ENCODE measurements around the gene THOC2.
"Not testable (repeated sequence)": the region's sequence is repeated elsewhere in the genome, so short reads cannot be mapped to it uniquely, and the experiment has no call there.

The THOC2 gene, protein sequence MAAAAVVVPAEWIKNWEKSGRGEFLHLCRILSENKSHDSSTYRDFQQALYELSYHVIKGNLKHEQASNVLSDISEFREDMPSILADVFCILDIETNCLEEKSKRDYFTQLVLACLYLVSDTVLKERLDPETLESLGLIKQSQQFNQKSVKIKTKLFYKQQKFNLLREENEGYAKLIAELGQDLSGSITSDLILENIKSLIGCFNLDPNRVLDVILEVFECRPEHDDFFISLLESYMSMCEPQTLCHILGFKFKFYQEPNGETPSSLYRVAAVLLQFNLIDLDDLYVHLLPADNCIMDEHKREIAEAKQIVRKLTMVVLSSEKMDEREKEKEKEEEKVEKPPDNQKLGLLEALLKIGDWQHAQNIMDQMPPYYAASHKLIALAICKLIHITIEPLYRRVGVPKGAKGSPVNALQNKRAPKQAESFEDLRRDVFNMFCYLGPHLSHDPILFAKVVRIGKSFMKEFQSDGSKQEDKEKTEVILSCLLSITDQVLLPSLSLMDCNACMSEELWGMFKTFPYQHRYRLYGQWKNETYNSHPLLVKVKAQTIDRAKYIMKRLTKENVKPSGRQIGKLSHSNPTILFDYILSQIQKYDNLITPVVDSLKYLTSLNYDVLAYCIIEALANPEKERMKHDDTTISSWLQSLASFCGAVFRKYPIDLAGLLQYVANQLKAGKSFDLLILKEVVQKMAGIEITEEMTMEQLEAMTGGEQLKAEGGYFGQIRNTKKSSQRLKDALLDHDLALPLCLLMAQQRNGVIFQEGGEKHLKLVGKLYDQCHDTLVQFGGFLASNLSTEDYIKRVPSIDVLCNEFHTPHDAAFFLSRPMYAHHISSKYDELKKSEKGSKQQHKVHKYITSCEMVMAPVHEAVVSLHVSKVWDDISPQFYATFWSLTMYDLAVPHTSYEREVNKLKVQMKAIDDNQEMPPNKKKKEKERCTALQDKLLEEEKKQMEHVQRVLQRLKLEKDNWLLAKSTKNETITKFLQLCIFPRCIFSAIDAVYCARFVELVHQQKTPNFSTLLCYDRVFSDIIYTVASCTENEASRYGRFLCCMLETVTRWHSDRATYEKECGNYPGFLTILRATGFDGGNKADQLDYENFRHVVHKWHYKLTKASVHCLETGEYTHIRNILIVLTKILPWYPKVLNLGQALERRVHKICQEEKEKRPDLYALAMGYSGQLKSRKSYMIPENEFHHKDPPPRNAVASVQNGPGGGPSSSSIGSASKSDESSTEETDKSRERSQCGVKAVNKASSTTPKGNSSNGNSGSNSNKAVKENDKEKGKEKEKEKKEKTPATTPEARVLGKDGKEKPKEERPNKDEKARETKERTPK (N-terminal part only)

DNA sequence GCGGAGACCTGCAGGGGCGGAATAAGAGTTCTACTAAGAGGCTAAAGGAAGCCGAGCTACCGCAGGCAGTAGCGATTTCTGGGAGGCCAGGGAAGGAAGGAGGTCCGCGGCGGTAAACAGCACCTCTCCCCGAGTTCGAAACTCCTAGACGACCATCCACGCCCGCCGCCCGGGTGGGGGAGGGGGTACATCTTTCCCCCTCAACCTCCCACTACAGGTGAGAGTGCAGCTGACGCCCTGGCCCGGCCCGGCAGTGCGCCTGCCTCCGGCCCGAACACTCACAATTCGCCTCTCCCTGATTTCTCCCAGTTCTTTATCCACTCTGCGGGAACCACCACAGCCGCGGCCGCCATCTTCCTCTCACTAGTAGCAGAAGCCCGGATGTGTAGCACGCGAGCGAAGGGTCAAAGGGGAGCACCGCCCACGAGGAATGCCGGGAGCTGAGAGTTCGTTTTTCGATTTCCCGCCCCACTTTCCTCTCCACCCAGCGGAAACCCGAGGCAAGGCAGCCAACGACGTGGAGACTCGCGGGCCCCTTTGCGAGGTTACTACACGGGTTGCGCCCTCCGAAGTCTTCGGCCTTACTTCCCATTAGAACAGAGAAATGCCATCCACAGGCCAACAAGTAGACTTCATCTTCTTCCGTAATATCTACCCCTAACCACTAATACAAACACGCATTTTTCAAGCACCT is at the start of gene THOC2:
TSS of gene THOC2 (minus strand) at position 383 of the 694 bp plus-strand sequence. CDS start at position 353, 30 bp downstream.
- H3K9ac ChIP-seq (ENCODE audit: low read depth in 1 of 2, low read length in 2 of 2): peak within 1 kb of the TSS; percentile 75 to 80
- H3K27ac ChIP-seq (ENCODE audit: low read depth, low read length): peak within 1 kb of the TSS; percentile 32
- peaks cover 6 to 17% of the 10 kb centered on the region in 2 donors for H3K4me1 ChIP-seq (ENCODE audit: control insufficient read depth in 1 of 2, insufficient read depth in 2 of 2, low read length in 2 of 2)
- no peaks in the 10 kb centered on the region for H3K36me3 ChIP-seq (ENCODE audit: control insufficient read depth in 1 of 2, insufficient read depth in 2 of 2, low read length in 2 of 2)
- H3K4me3 ChIP-seq (ENCODE audit: low read depth in 1 of 2, low read length in 2 of 2): peak within 1 kb of the TSS; percentile 86 to 87
- no peaks in the 10 kb centered on the region for H3K9me3 ChIP-seq (ENCODE audit: control insufficient read depth in 1 of 2, low read length in 2 of 2)
- H3K27me3 ChIP-seq (ENCODE audit: control insufficient read depth in 1 of 2, insufficient read depth in 2 of 2, low read length in 2 of 2): no peaks in the 10 kb centered on the region

DNA sequence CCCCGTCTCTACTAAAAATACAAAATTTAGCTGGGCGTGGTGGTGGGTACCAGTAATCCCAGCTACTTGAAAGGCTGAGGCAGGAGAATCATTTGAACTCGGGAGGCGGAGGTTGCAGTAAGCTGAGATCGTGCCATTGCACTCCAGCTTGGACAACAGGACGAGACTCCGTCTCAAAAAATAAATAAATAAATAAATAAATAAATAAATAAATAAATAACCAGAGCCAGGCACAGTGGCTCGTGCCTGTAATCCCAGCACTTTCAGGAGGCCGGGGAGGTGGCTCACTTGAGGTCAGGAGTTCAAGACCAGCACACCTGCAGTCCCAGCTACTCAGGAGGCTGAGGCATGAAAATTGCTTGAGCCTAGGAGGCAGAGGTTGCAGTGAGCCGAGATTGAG is 48.9 kb upstream of the THOC2 start:
- H3K9ac ChIP-seq (ENCODE audit: low read depth in 1 of 2, low read length in 2 of 2); H3K4me3 ChIP-seq (ENCODE audit: low read depth in 1 of 2, low read length in 2 of 2); H3K27me3 ChIP-seq (ENCODE audit: control insufficient read depth in 1 of 2, insufficient read depth in 2 of 2, low read length in 2 of 2); H3K9me3 ChIP-seq (ENCODE audit: control insufficient read depth in 1 of 2, low read length in 2 of 2); H3K27ac ChIP-seq (ENCODE audit: low read depth, low read length); H3K4me1 ChIP-seq (ENCODE audit: control insufficient read depth in 1 of 2, insufficient read depth in 2 of 2, low read length in 2 of 2); H3K36me3 ChIP-seq (ENCODE audit: control insufficient read depth in 1 of 2, insufficient read depth in 2 of 2, low read length in 2 of 2): not testable (repeated sequence)

DNA sequence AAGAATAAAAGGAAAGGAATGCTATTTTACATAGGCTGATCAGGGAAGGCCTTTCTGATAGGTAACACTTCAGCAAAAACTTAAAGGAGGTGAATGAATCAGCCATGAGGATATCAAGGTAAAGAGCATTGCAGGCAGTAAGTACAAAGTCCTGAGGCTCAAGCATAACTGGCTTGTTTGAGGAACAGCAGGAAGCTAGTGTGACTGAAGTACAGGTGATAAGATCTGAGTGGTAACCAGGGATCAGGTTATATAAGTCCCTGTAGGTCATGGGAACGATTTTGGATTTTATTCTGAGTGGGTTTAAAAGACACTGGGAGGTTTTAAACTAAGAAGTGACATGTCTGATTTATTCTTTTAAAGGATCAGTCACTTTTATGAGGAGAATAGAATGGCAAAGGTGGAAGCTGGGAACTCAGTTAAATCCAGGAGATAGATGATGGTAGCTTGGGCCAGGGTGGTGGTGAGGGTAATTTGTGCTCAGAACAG is 47.1 kb upstream of the THOC2 start:
- H3K27ac ChIP-seq (ENCODE audit: low read depth, low read length): peak overlapping the region; percentile 58
- H3K9me3 ChIP-seq (ENCODE audit: control insufficient read depth in 1 of 2, low read length in 2 of 2): no peaks in the 10 kb centered on the region
- no peak overlapping the region for H3K9ac ChIP-seq (ENCODE audit: low read depth in 1 of 2, low read length in 2 of 2)
- H3K4me3 ChIP-seq (ENCODE audit: low read depth in 1 of 2, low read length in 2 of 2): no peak overlapping the region
- H3K27me3 ChIP-seq (ENCODE audit: control insufficient read depth in 1 of 2, insufficient read depth in 2 of 2, low read length in 2 of 2): no peaks in the 10 kb centered on the region
- H3K36me3 ChIP-seq (ENCODE audit: control insufficient read depth in 1 of 2, insufficient read depth in 2 of 2, low read length in 2 of 2): no peaks in the 10 kb centered on the region
- peaks cover 0 to 6% of the 10 kb centered on the region in 2 donors for H3K4me1 ChIP-seq (ENCODE audit: control insufficient read depth in 1 of 2, insufficient read depth in 2 of 2, low read length in 2 of 2)

DNA sequence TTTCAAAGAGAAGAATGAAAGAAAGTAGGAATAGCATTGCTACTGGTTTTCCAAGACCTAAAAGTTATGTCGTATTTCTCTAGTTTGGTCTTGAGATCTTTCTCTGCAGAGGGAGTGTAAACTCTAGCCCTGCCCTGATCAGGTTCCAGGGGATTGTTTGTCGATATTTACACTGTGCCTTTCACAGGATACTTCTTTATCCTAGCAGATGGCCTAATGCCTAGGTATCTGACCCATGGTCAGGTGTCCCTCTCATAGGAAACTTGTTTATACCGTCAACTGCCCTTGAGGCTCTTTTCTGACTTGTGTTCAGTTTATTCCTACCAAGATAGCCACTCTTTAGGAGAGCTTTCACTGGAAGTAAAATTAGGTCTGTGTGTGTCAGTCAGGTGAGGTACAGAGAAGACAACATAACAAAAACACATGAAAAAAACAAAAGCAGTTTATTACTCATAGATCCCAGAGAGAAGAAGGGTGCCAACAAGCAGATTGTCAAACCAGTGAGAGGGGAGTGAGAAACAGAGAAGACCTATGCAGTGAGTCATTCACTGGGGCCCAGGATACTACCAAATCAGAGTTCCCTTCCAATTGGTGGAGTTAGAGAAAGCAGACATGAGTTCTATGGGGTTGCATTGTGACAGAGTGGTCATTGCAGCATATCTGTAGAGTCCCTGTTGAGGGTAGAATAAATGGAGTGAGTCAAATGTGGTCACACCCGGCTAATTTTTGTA is 40.6 kb upstream of the THOC2 start:
- H3K27me3 ChIP-seq (ENCODE audit: control insufficient read depth in 1 of 2, insufficient read depth in 2 of 2, low read length in 2 of 2): no peaks in the 10 kb centered on the region
- no peak overlapping the region for H3K27ac ChIP-seq (ENCODE audit: low read depth, low read length)
- no peak overlapping the region for H3K9ac ChIP-seq (ENCODE audit: low read depth in 1 of 2, low read length in 2 of 2)
- peaks cover 0 to 3% of the 10 kb centered on the region in 2 donors for H3K4me1 ChIP-seq (ENCODE audit: control insufficient read depth in 1 of 2, insufficient read depth in 2 of 2, low read length in 2 of 2)
- H3K4me3 ChIP-seq (ENCODE audit: low read depth in 1 of 2, low read length in 2 of 2): no peak overlapping the region
- H3K9me3 ChIP-seq (ENCODE audit: control insufficient read depth in 1 of 2, low read length in 2 of 2): no peaks in the 10 kb centered on the region
- H3K36me3 ChIP-seq (ENCODE audit: control insufficient read depth in 1 of 2, insufficient read depth in 2 of 2, low read length in 2 of 2): no peaks in the 10 kb centered on the region

DNA sequence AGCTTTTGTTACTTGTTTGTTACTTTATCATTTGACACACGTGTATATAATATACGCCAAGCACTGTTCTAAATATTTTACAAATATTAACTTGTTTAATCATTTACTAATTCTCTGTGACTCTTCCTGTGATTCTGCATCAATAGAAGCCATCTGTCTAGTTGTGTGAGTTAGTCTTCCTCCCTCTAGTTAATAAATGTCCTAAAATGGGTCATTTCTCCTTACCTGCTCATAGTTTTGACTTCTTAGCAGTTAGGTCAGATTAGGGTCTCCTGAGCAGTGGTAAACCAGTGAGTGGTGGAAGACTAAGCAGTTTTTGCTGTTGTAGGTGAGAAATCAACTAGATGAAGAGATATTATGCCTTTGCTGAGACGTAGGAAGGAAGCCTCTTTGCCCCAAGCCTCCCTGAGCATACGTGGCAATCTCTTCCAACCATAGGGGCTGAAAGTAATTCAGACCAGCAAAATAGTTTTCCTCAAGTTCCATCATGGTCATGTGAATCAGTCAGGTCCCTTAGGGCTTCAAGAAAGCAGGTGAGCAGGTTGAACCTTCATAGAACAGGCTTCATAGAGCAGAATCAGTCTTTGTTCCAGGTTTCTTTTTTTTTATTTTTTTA is 38.7 kb upstream of the THOC2 start:
- Histone ChIP-seq H3K4me3 (ENCODE audit: low read depth in 1 of 2, low read length in 2 of 2) (no peak overlapping the region), H3K27ac (ENCODE audit: low read depth, low read length) (no peak overlapping the region), H3K36me3 (ENCODE audit: control insufficient read depth in 1 of 2, insufficient read depth in 2 of 2, low read length in 2 of 2) (no peaks in the 10 kb centered on the region), H3K4me1 (ENCODE audit: control insufficient read depth in 1 of 2, insufficient read depth in 2 of 2, low read length in 2 of 2) (peaks cover 0 to 3% of the 10 kb centered on the region in 2 donors), H3K27me3 (ENCODE audit: control insufficient read depth in 1 of 2, insufficient read depth in 2 of 2, low read length in 2 of 2) (no peaks in the 10 kb centered on the region), H3K9ac (ENCODE audit: low read depth in 1 of 2, low read length in 2 of 2) (no peak overlapping the region), H3K9me3 (ENCODE audit: control insufficient read depth in 1 of 2, low read length in 2 of 2) (no peaks in the 10 kb centered on the region)

DNA sequence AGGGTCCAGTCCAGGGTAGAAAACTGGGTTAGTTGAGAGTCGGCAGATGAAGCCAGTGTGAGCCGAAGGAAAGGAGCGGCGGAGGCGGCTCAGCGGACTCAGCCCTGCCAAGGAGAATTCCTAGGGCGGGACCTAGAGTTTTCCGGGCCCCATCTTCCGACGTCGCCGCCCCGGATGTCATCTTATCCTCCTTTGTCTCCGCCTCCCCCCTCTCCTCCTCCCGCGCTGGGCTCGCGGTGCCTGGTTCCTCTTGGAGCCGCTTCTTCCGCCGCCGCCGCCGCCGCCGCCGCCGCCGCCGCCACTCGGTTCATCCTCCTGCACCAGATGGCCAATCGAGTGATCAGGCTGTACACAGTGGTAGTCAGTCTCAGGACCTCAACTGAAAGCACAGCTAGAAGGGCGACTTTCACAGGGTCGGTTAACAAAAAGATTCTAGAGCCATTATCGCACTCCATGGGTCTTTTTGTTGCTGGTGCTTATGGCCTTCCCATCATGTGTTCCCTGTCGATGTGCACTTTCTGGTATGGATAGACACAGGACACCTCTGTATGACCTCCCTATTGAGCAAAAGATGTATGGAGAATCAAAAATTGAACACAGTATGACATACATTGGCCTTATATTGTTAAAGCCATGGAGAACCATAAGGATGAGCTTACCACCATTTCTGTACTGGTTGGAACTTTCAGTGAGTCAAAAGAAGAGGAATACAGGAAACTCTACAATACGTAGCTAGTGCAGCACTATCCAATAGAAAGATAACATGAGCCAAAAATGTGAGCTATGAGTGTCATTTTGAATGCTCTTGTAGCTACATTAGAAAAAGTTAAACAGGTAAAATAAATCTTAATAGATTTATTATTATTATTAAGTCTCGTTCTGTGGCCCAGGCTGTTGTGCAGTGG is 32.4 kb upstream of the THOC2 start:
- Histone ChIP-seq H3K27me3 (ENCODE audit: control insufficient read depth in 1 of 2, insufficient read depth in 2 of 2, low read length in 2 of 2) (no peaks in the 10 kb centered on the region), H3K4me3 (ENCODE audit: low read depth in 1 of 2, low read length in 2 of 2) (peak overlapping the region; percentile 44 to 65), H3K27ac (ENCODE audit: low read depth, low read length) (peak overlapping the region; percentile 25), H3K9me3 (ENCODE audit: control insufficient read depth in 1 of 2, low read length in 2 of 2) (no peaks in the 10 kb centered on the region), H3K36me3 (ENCODE audit: control insufficient read depth in 1 of 2, insufficient read depth in 2 of 2, low read length in 2 of 2) (no peaks in the 10 kb centered on the region), H3K4me1 (ENCODE audit: control insufficient read depth in 1 of 2, insufficient read depth in 2 of 2, low read length in 2 of 2) (no peaks in the 10 kb centered on the region), H3K9ac (ENCODE audit: low read depth in 1 of 2, low read length in 2 of 2) (peak overlapping the region in 1 of 2 donors; percentile 47)

DNA sequence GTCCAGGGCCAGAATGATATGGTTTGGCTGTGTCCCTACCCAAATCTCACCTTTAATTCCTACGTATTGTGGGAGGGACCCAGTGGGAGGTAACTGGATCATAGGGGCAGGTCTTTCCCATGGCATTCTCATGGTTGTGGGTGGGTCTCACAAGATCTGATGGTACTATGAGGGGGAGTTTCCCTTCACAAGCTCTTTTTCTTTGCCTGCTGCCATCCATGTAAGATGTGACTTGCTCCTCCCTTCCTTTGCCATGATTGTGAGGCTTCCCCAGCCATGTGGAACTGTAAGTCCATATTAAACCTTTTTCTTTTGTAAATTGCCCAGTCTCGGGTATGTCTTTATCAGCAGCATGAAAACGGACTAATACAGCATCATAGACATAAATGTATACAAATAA is 27.0 kb upstream of the THOC2 start:
- H3K27me3 ChIP-seq (ENCODE audit: control insufficient read depth in 1 of 2, insufficient read depth in 2 of 2, low read length in 2 of 2); H3K36me3 ChIP-seq (ENCODE audit: control insufficient read depth in 1 of 2, insufficient read depth in 2 of 2, low read length in 2 of 2); H3K4me1 ChIP-seq (ENCODE audit: control insufficient read depth in 1 of 2, insufficient read depth in 2 of 2, low read length in 2 of 2): not testable (repeated sequence)

DNA sequence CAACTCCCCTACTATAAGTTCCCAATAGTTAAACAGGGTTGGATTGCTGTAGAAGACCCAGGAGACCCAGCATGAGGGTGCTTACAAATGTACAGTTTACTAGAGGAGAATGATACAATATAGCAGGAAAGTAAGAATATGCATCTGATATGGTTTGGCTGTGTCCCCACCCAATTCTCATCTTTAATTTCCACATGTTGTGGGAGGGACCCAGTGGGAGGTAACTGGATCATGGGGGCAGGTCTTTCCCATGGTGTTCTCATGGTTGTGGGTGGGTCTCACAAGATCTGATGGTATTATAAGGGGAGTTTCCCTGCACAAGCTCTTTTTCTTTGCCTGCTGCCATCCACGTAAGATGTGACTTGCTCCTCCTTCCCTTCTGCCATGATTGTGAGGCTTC is 24.9 kb upstream of the THOC2 start:
- H3K27me3 ChIP-seq (ENCODE audit: control insufficient read depth in 1 of 2, insufficient read depth in 2 of 2, low read length in 2 of 2); H3K27ac ChIP-seq (ENCODE audit: low read depth, low read length); H3K36me3 ChIP-seq (ENCODE audit: control insufficient read depth in 1 of 2, insufficient read depth in 2 of 2, low read length in 2 of 2); H3K4me3 ChIP-seq (ENCODE audit: low read depth in 1 of 2, low read length in 2 of 2); H3K4me1 ChIP-seq (ENCODE audit: control insufficient read depth in 1 of 2, insufficient read depth in 2 of 2, low read length in 2 of 2); H3K9ac ChIP-seq (ENCODE audit: low read depth in 1 of 2, low read length in 2 of 2); H3K9me3 ChIP-seq (ENCODE audit: control insufficient read depth in 1 of 2, low read length in 2 of 2): not testable (repeated sequence)

More for the DNA sequence above, 27.0 kb upstream of the THOC2 start:
- not testable (repeated sequence) for H3K27ac ChIP-seq (ENCODE audit: low read depth, low read length); H3K9ac ChIP-seq (ENCODE audit: low read depth in 1 of 2, low read length in 2 of 2); H3K9me3 ChIP-seq (ENCODE audit: control insufficient read depth in 1 of 2, low read length in 2 of 2); H3K4me3 ChIP-seq (ENCODE audit: low read depth in 1 of 2, low read length in 2 of 2)
